Smooth muscle cell (in vitro differentiated cells): ENCODE results near the gene CEACAM3. TPM values are rescaled to one million over a fixed set of nuclear protein-coding genes. Genes with fewer than 3 reads are reported as not detected.

Source experiments
- DNase-seq: peaks from one replicate; lab custom pipeline; 2025; ENCODE audit not compliant: unreplicated experiment; lab: John Stamatoyannopoulos, UW
- H2AFZ ChIP-seq: fragments of 200-600 bp; sonication (generic); 2 replicates; pipeline ENCODE4 v1.6.0; 2016; ENCODE audit warnings: antibody characterized with exemption, low read depth, mild to moderate bottlenecking
- H3F3A ChIP-seq: fragments of 200-600 bp; sonication (generic); 2 replicates; pipeline ENCODE4 v1.6.0; 2017; ENCODE audit warnings: antibody characterized with exemption, low read depth
- H3K27ac ChIP-seq: fragments of 200-600 bp; sonication (generic); 2 replicates; pipeline ENCODE4 v1.5.1; 2016; ENCODE audit warnings: low read depth, mild to moderate bottlenecking
- H3K27me3 ChIP-seq: fragments of 200-600 bp; sonication (generic); 2 replicates; pipeline ENCODE4 v1.6.1; 2016; ENCODE audit warnings: low read depth, mild to moderate bottlenecking
- H3K36me3 ChIP-seq: fragments of 200-600 bp; sonication (generic); 2 replicates; pipeline ENCODE4 v1.5.1; 2016; ENCODE audit warnings: low read depth
- H3K4me1 ChIP-seq: fragments of 200-600 bp; sonication (generic); 2 replicates; pipeline ENCODE4 v1.5.1; 2016; ENCODE audit warnings: low read depth
- H3K4me2 ChIP-seq: fragments of 200-600 bp; sonication (generic); 2 replicates; pipeline ENCODE4 v1.6.0; 2016; ENCODE audit warnings: mild to moderate bottlenecking
- H3K4me3 ChIP-seq: fragments of 200-600 bp; sonication (generic); 2 replicates; pipeline ENCODE4 v1.5.1; 2016; ENCODE audit warnings: mild to moderate bottlenecking
- H3K79me2 ChIP-seq: fragments of 200-600 bp; sonication (generic); 2 replicates; pipeline ENCODE4 v1.6.0; 2016; ENCODE audit warnings: low read depth, mild to moderate bottlenecking
- H3K9ac ChIP-seq: fragments of 200-600 bp; sonication (generic); 2 replicates; pipeline ENCODE4 v1.6.0; 2016; ENCODE audit warnings: low read depth
- H3K9me3 ChIP-seq: fragments of 200-600 bp; sonication (generic); replicated peaks from 2 replicates; pipeline ENCODE4 v1.5.1; 2016; ENCODE audit warnings: low read depth
- H4K20me1 ChIP-seq: fragments of 200-600 bp; sonication (generic); 2 replicates; pipeline ENCODE4 v1.6.0; 2016; ENCODE audit warnings: low read depth
- CTCF ChIP-seq: fragments of 200-600 bp; sonication (generic); IDR thresholded peaks from 2 replicates; pipeline ENCODE4 v1.5.1; 2017; ENCODE audit warnings: borderline replicate concordance, mild to moderate bottlenecking, antibody characterized with exemption; ENCODE audit not compliant: insufficient read depth, poor library complexity, severe bottlenecking
- WGBS: methylation state at CpG from one replicate; pipeline ENCODE4 v1.1.7; 2016; ENCODE audit warnings: low lambda C conversion rate; 5-methylcytosine and 5-hydroxymethylcytosine counted together
- polyA plus RNA-seq: library from polyadenylated mRNA; unstranded; fragments of >200 nt; fragmentation: Nextera tagmentation; extraction: Ambion mirVana; gene quantifications from 2 replicates; pipeline ENCODE4 v1.2.1, GENCODE V29; 2016
- total RNA-seq: library from RNA; depleted of rRNA; stranded (reverse); fragments of >200 nt; gene quantifications from 2 replicates; pipeline ENCODE4 v1.2.3, GENCODE V29; 2014

The CEACAM3 gene
- total and polyA plus RNA-seq, 2 experiments from 2014 or later: not detected

GRCh38 chr19:41848666-41849065 lies 52.3 kb downstream of the CEACAM3 start:
- Histone ChIP-seq H3K4me3 (no peak overlapping the region), H3K9me3 (no peaks in the 10 kb centered on the region), H3K79me2 (no peaks in the 10 kb centered on the region), H2AFZ (no peak overlapping the region), H3K27ac (no peak overlapping the region), H3K9ac (no peak overlapping the region), H3K36me3 (no peaks in the 10 kb centered on the region), H3K27me3 (peaks cover 30% of the 10 kb centered on the region), H3F3A (no peaks in the 10 kb centered on the region), H4K20me1 (no peaks in the 10 kb centered on the region), H3K4me1 (no peaks in the 10 kb centered on the region), H3K4me2 (no peak overlapping the region)
- no peak for TF ChIP-seq CTCF
- DNase-seq: no peak
- WGBS: 81% methylated on average over 6 of the region's 6 CpGs

GRCh38 chr19:41849067-41849466 lies 52.7 kb downstream of the CEACAM3 start:
- no peak overlapping the region for H3K27ac ChIP-seq
- TF ChIP-seq CTCF: no peak
- H3K4me1 ChIP-seq: no peaks in the 10 kb centered on the region
- whole genome bisulfite sequencing: 63% methylated on average over 2 of the region's 2 CpGs
- no peak overlapping the region for H3K4me2 ChIP-seq
- peaks cover 34% of the 10 kb centered on the region for H3K27me3 ChIP-seq
- no peak for DNase-seq
- H3K9ac ChIP-seq: no peak overlapping the region
- no peaks in the 10 kb centered on the region for H3K79me2 ChIP-seq
- H3F3A ChIP-seq: no peaks in the 10 kb centered on the region
- no peaks in the 10 kb centered on the region for H3K36me3 ChIP-seq
- H3K4me3 ChIP-seq: no peak overlapping the region
- H3K9me3 ChIP-seq: no peaks in the 10 kb centered on the region
- no peak overlapping the region for H2AFZ ChIP-seq
- H4K20me1 ChIP-seq: no peaks in the 10 kb centered on the region

GRCh38 chr19:41850381-41850780 lies 54.0 kb downstream of the CEACAM3 start:
- no peak overlapping the region for H3K4me3 ChIP-seq
- H3K27me3 ChIP-seq: peaks cover 41% of the 10 kb centered on the region
- no peaks in the 10 kb centered on the region for H3K4me1 ChIP-seq
- no peaks in the 10 kb centered on the region for H3F3A ChIP-seq
- H3K9ac ChIP-seq: no peak overlapping the region
- H3K4me2 ChIP-seq: no peak overlapping the region
- no peaks in the 10 kb centered on the region for H3K79me2 ChIP-seq
- no peak for DNase-seq
- H2AFZ ChIP-seq: no peak overlapping the region
- no peak for TF ChIP-seq CTCF
- no peaks in the 10 kb centered on the region for H3K9me3 ChIP-seq
- no peak overlapping the region for H3K27ac ChIP-seq
- H3K36me3 ChIP-seq: no peaks in the 10 kb centered on the region
- 76% methylated on average over 5 of the region's 5 CpGs for WGBS
- H4K20me1 ChIP-seq: no peaks in the 10 kb centered on the region

GRCh38 chr19:41851456-41851855 lies 55.1 kb downstream of the CEACAM3 start:
- Histone ChIP-seq H3K9ac (no peak overlapping the region), H3K4me2 (no peak overlapping the region), H3K9me3 (no peaks in the 10 kb centered on the region), H3K4me3 (no peak overlapping the region), H3K27me3 (peaks cover 41% of the 10 kb centered on the region), H3K4me1 (no peaks in the 10 kb centered on the region), H3K36me3 (no peaks in the 10 kb centered on the region), H2AFZ (no peak overlapping the region), H3K79me2 (no peaks in the 10 kb centered on the region), H3F3A (no peaks in the 10 kb centered on the region), H3K27ac (no peak overlapping the region), H4K20me1 (no peaks in the 10 kb centered on the region)
- TF ChIP-seq CTCF: no peak
- 66% methylated on average over 4 of the region's 4 CpGs for WGBS
- DNase-seq: no peak
